ENCODE results near the gene ATAD3C. TPM values are rescaled to one million over a fixed set of nuclear protein-coding genes. Genes with fewer than 3 reads are reported as not detected.
"Not testable (repeated sequence)": the region's sequence is repeated elsewhere in the genome, so short reads cannot be mapped to it uniquely, and the experiment has no call there.

ATAD3C gene
- total and polyA plus RNA-seq, 2 of the 4 experiments (the other 2 are of a cell fraction): not detected

- H3K4me3 ChIP-seq (ENCODE audit: insufficient read depth, low read depth, low read length); H2BK15ac ChIP-seq (ENCODE audit: low read depth, low read length); H3K36me3 ChIP-seq (ENCODE audit: control insufficient read depth, insufficient read depth, low read length); H3K14ac ChIP-seq (replicated peaks; ENCODE audit: low read depth, low read length); in situ Hi-C loops (cut with MboI; ENCODE audit: low sequenced_read_pairs); H3K4me1 ChIP-seq (ENCODE audit: control insufficient read depth, insufficient read depth, low read length); H3K79me1 ChIP-seq (ENCODE audit: low read depth in 1 of 2, low read length in 2 of 2); H3K56ac ChIP-seq (ENCODE audit: extremely low read depth, insufficient read depth, low read length); POLR2A ChIA-PET (ENCODE audit: unreplicated experiment); H3K4me2 ChIP-seq (ENCODE audit: low read depth, low read length); H3K27me3 ChIP-seq (ENCODE audit: control insufficient read depth, insufficient read depth, low read length); H4K91ac ChIP-seq (ENCODE audit: insufficient read depth, low read depth, low read length); H2BK5ac ChIP-seq (ENCODE audit: low read depth, low read length, poor library complexity, severe bottlenecking); H4K20me1 ChIP-seq (ENCODE audit: insufficient read depth, low read length); H3K9me1 ChIP-seq (ENCODE audit: insufficient read depth, low read length); H3K18ac ChIP-seq (ENCODE audit: low read depth, low read length); CTCF ChIA-PET; H3K9me3 ChIP-seq (ENCODE audit: control insufficient read depth, insufficient read depth, low read length); H2BK20ac ChIP-seq (ENCODE audit: low read depth, low read length); dilution Hi-C loops (cut with HindIII; ENCODE audit: low sequenced_read_pairs, unreplicated experiment); H3K23ac ChIP-seq (ENCODE audit: low read depth, low read length); H2BK120ac ChIP-seq (ENCODE audit: low read depth, low read length); H3K27ac ChIP-seq (ENCODE audit: insufficient read depth, low read length); H3K9ac ChIP-seq (ENCODE audit: low read depth, low read length); intact Hi-C loops (cut with micrococcal nuclease); BruUV-seq (replicated peaks): not testable (repeated sequence)
- ATAC-seq (ENCODE audit: low read depth) (peak; percentile 71), DNase-seq (peak; percentile 38)
- 80% methylated on average over 4 of the region's 16 CpGs; no CpG with 5 or more reads in 1 of the 2 experiments for WGBS, 2 experiments (ENCODE audit: extremely low coverage in 2 of 2, insufficient read length in 1 of 2)
- Histone ChIP-seq H2AK5ac (ENCODE audit: low read depth, low read length) (peak overlapping the region; percentile 11; the same call in 1 of the 2 replicates), H4K5ac (ENCODE audit: low read depth, low read length) (peak overlapping the region; percentile 39; the same call in 1 of the 2 replicates), H2AFZ (replicated peaks; ENCODE audit: low read length, poor library complexity) (peak overlapping the region; percentile 90), H2AK9ac (replicated peaks; ENCODE audit: low read depth, low read length, poor library complexity) (peak overlapping the region; percentile 81), H4K8ac (ENCODE audit: low read depth in 2 of 2, low read length in 2 of 2) (peak overlapping the region in 1 of 2 experiments; percentile 92; a peak in 3 of 4 replicates), H3K4ac (ENCODE audit: low read depth, low read length) (peak overlapping the region; percentile 61)
- TF ChIP-seq RAD21 (IDR thresholded peaks at IDR 0.05; ENCODE audit: low read length): peak; percentile 16; the same call in 1 of the 2 replicates
- peak; percentile 44 for TF ChIP-seq CTCF (conservative IDR thresholded peaks at IDR 0.05; ENCODE audit: low read depth, low read length)
- 0 out of 2 replicates have a peak, but pooled peaks have one; percentile 44 for TF ChIP-seq USF2 (IDR thresholded peaks at IDR 0.05; ENCODE audit: low read depth, low read length)
Observed at GRCh38 chr1:1504777-1505365, 55.4 kb downstream of the ATAD3C start.
